Caco-2 (cell line): ENCODE results near the gene PRR12. TPM values are rescaled to one million over a fixed set of nuclear protein-coding genes. Genes with fewer than 3 reads are reported as not detected.
A peak's percentile ranks its signal among the peaks of the same experiment; 100 is the strongest.

Source experiments
- BruUV-seq: library from RNA; stranded (reverse); fragments of 400-500 nt; replicated peaks from 2 replicates; lab custom pipeline; 2021; lab: Mats Ljungman, UMichigan
- CTCF ChIA-PET: fragments of 300-600 bp; sonication (Branson Sonifier 250); formaldehyde crosslinking; loops from one replicate; lab custom pipeline; 2022; ENCODE audit warnings: antibody characterized with exemption; lab: Charles Lee
- POLR2A ChIA-PET: fragments of 300-600 bp; sonication (Branson Sonifier 250); formaldehyde crosslinking; loops from one replicate; lab custom pipeline; 2022; ENCODE audit warnings: antibody characterized with exemption; lab: Charles Lee
- DNase-seq, 2 experiments: peaks; one replicate each; pipeline versions ENCODE4 v3.0.0 to v3.0.0-alpha.2; 2020 to 2022
- H3K27me3 ChIP-seq: replicated peaks from 2 replicates; pipeline ENCODE4 v1.6.0; 2011; ENCODE audit warnings: low read length; ENCODE audit not compliant: control insufficient read depth, insufficient read depth
- H3K36me3 ChIP-seq: 2 replicates; pipeline ENCODE4 v1.5.1; 2011; ENCODE audit warnings: low read length; ENCODE audit not compliant: control insufficient read depth, insufficient read depth
- H3K4me1 ChIP-seq: fragments of 250-450 bp; sonication (Bioruptor Pico); 2 replicates; pipeline ENCODE4 v1.5.1; 2020; ENCODE audit warnings: mild to moderate bottlenecking
- H3K4me3 ChIP-seq: 2 replicates; pipeline ENCODE4 v1.5.1; 2011; ENCODE audit warnings: low read depth, mild to moderate bottlenecking, control low read depth, low read length
- H3K9me3 ChIP-seq: fragments of 250-450 bp; sonication (Bioruptor Pico); 2 replicates; pipeline ENCODE4 v1.5.1; 2020; ENCODE audit warnings: mild to moderate bottlenecking, moderate library complexity
- H3K27ac Mint-ChIP-seq: one replicate; pipeline ENCODE4 v1.8.0; 2022; ENCODE audit warnings: mixed read lengths; ENCODE audit not compliant: unreplicated experiment
- H3K27me3 Mint-ChIP-seq: one replicate; pipeline ENCODE4 v1.8.0; 2022; ENCODE audit warnings: mixed read lengths; ENCODE audit not compliant: insufficient read depth, unreplicated experiment
- H3K36me3 Mint-ChIP-seq: one replicate; pipeline ENCODE4 v1.8.0; 2022; ENCODE audit warnings: mild to moderate bottlenecking, mixed read lengths; ENCODE audit not compliant: insufficient read depth, unreplicated experiment
- H3K4me1 Mint-ChIP-seq: one replicate; pipeline ENCODE4 v1.8.0; 2022; ENCODE audit warnings: low read depth, mixed read lengths; ENCODE audit not compliant: unreplicated experiment
- H3K4me3 Mint-ChIP-seq: one replicate; pipeline ENCODE4 v1.8.0; 2022; ENCODE audit warnings: mild to moderate bottlenecking, moderate library complexity, mixed read lengths; ENCODE audit not compliant: unreplicated experiment
- H3K9me3 Mint-ChIP-seq: one replicate; pipeline ENCODE4 v1.8.0; 2022; ENCODE audit warnings: mixed read lengths; ENCODE audit not compliant: unreplicated experiment
- intact Hi-C: fragments of 100-400 bp; cut with micrococcal nuclease; formaldehyde crosslinking; loops from one replicate; pipeline ENCODE4 v1.10.0; 2022; ENCODE audit not compliant: unreplicated experiment
- total RNA-seq: library from RNA; stranded (reverse); gene quantifications from 2 replicates; pipeline ENCODE4 v1.2.3, GENCODE V29; 2022
- TF ChIP-seq, protein P1 (sequence below), 2 experiments: fragments of 200-600 bp in 1 of 2; IDR thresholded peaks; 1 replicate in 1 of 2; 2 replicates in 1 of 2; pipeline versions ENCODE4 v1.5.1 to v1.8.0; 2011 to 2022; ENCODE audit warnings: antibody characterized with exemption in 1 of 2, control low read depth in 1 of 2, inconsistent platforms in 1 of 2, low read depth in 1 of 2, low read length in 1 of 2, mild to moderate bottlenecking in 1 of 2, moderate library complexity in 1 of 2; ENCODE audit not compliant: insufficient read depth in 1 of 2, severe bottlenecking in 1 of 2, unreplicated experiment in 1 of 2

PRR12 gene
- total RNA-seq, 1 experiment from 2014 or later: 38.8 TPM

GRCh38 chr19:49665351-49666119 is 74.6 kb downstream of the PRR12 start, which contains the start of the genes BCL2L12 and IRF3:
Gene BCL2L12 (plus strand): TSS chr19:49665933. CDS start chr19:49666693, 760 bp downstream.
Gene IRF3 (minus strand): TSS chr19:49665857. CDS start chr19:49664838, 1,019 bp downstream.
- H3K4me1 Mint-ChIP-seq: peaks cover 18% of the 10 kb centered on the region
- peak within 1 kb of the TSS; percentile 86 for H3K4me3 ChIP-seq
- H3K4me3 Mint-ChIP-seq: peak within 1 kb of the TSS; percentile 93
- H3K9me3 Mint-ChIP-seq: no peaks in the 10 kb centered on the region
- H3K4me1 ChIP-seq: peaks cover 13% of the 10 kb centered on the region; the same call in 1 of the 2 replicates
- H3K27ac Mint-ChIP-seq: peak within 1 kb of the TSS; percentile 89
- H3K27me3 ChIP-seq: no peaks in the 10 kb centered on the region
- H3K36me3 ChIP-seq: peaks cover 4% of the 10 kb centered on the region
- H3K9me3 ChIP-seq: no peaks in the 10 kb centered on the region; the same call in 1 of the 2 replicates
- no peaks in the 10 kb centered on the region for H3K27me3 Mint-ChIP-seq
- POLR2A ChIA-PET: interaction anchor here (0.6 to 2.6 kb wide), 5 partner anchors 9 to 75 kb away, joined by 4 to 24 read pairs (median 15); partner anchors contain the start of genes PRMT1, RRAS and SCAF1
- peaks cover 80% of the 10 kb centered on the region for H3K36me3 Mint-ChIP-seq
- peak; percentile 97 to 98 for DNase-seq
- CTCF ChIA-PET: interaction anchor here (0.5 to 2.0 kb wide), 3 partner anchors 25 to 171 kb away, joined by 4 to 11 read pairs (median 7); partner anchors contain the start of gene RRAS
- TSS peak; percentile 55 for BruUV-seq
- TF ChIP-seq, protein P1, sequence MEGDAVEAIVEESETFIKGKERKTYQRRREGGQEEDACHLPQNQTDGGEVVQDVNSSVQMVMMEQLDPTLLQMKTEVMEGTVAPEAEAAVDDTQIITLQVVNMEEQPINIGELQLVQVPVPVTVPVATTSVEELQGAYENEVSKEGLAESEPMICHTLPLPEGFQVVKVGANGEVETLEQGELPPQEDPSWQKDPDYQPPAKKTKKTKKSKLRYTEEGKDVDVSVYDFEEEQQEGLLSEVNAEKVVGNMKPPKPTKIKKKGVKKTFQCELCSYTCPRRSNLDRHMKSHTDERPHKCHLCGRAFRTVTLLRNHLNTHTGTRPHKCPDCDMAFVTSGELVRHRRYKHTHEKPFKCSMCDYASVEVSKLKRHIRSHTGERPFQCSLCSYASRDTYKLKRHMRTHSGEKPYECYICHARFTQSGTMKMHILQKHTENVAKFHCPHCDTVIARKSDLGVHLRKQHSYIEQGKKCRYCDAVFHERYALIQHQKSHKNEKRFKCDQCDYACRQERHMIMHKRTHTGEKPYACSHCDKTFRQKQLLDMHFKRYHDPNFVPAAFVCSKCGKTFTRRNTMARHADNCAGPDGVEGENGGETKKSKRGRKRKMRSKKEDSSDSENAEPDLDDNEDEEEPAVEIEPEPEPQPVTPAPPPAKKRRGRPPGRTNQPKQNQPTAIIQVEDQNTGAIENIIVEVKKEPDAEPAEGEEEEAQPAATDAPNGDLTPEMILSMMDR (IDR thresholded peaks at IDR 0.05; ENCODE audit: insufficient read depth in 1 of 2, low read depth in 1 of 2, low read length in 1 of 2, severe bottlenecking in 1 of 2, unreplicated experiment in 1 of 2): no peak
- intact Hi-C loops: loop anchor here (1.0 kb wide), 2 partner anchors 11 to 25 kb away; partner anchors contain the start of gene RRAS

DNA sequence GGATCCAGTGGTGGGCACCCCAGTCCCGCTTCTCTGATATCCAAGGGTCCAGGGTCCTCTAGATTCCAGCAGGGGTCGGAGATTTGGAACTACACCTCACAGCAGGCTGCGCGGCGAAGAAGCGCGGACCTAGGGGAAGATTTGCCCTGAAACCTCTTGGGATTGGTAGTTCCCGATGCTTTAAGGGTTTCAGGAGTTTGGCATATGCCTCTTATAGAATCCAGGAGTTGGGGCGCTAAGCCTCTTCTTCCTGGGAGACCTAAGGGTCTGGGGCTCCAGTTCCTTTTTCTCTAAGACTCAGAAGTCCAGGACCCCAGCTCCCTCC is 75.1 kb downstream of the PRR12 start:
- BruUV-seq: TSS peak; percentile 77
- intact Hi-C loops: no loop called here
- CTCF ChIA-PET: interaction anchor here (2.0 kb wide), 1 partner anchor 96 kb away, joined by 7 read pairs; no protein-coding TSS in a partner anchor
- POLR2A ChIA-PET: interaction anchor here (0.6 to 2.6 kb wide), 3 partner anchors 11 to 75 kb away, joined by 8 to 24 read pairs (median 15); partner anchors contain the start of genes PRMT1 and RRAS
- H3K27ac Mint-ChIP-seq: peak overlapping the region; percentile 89
- TF ChIP-seq, protein P1 (IDR thresholded peaks at IDR 0.05; ENCODE audit: insufficient read depth in 1 of 2, low read depth in 1 of 2, low read length in 1 of 2, severe bottlenecking in 1 of 2, unreplicated experiment in 1 of 2): no peak
- Histone ChIP-seq H3K9me3 (no peaks in the 10 kb centered on the region), H3K4me3 (peak overlapping the region; percentile 86), H3K36me3 (peaks cover 4% of the 10 kb centered on the region), H3K4me1 (peaks cover 13% of the 10 kb centered on the region; the same call in 1 of the 2 replicates), H3K27me3 (no peaks in the 10 kb centered on the region)
- H3K27me3 Mint-ChIP-seq: no peaks in the 10 kb centered on the region
- H3K4me3 Mint-ChIP-seq: peak overlapping the region; percentile 93
- DNase-seq: no peak
- peaks cover 78% of the 10 kb centered on the region for H3K36me3 Mint-ChIP-seq
- no peaks in the 10 kb centered on the region for H3K9me3 Mint-ChIP-seq
- H3K4me1 Mint-ChIP-seq: peaks cover 18% of the 10 kb centered on the region

- no peaks in the 10 kb centered on the region for H3K27me3 ChIP-seq
- ChIA-PET CTCF (no interaction called here), POLR2A (interaction anchor here (0.8 kb wide), 1 partner anchor 9 kb away, joined by 3 read pairs; no protein-coding TSS in a partner anchor)
- Mint-ChIP-seq H3K4me3 (peak overlapping the region; percentile 93), H3K27ac (peak overlapping the region; percentile 89), H3K4me1 (peaks cover 28% of the 10 kb centered on the region), H3K36me3 (peaks cover 74% of the 10 kb centered on the region), H3K9me3 (no peaks in the 10 kb centered on the region), H3K27me3 (no peaks in the 10 kb centered on the region)
- TF ChIP-seq, protein P1 (IDR thresholded peaks at IDR 0.05; ENCODE audit: insufficient read depth in 1 of 2, low read depth in 1 of 2, low read length in 1 of 2, severe bottlenecking in 1 of 2, unreplicated experiment in 1 of 2): no peak
- no TSS peak for BruUV-seq
- H3K9me3 ChIP-seq: no peaks in the 10 kb centered on the region
- peaks cover 2% of the 10 kb centered on the region for H3K36me3 ChIP-seq
- no peak for DNase-seq
- H3K4me1 ChIP-seq: peaks cover 23% of the 10 kb centered on the region
- intact Hi-C loops: no loop called here
- H3K4me3 ChIP-seq: no peak overlapping the region
These were observed 76.5 kb downstream of the PRR12 start for GRCh38 chr19:49667473-49667872.
